Measurements from ENCODE around the gene MPZL1.

MPZL1 gene

DNA sequence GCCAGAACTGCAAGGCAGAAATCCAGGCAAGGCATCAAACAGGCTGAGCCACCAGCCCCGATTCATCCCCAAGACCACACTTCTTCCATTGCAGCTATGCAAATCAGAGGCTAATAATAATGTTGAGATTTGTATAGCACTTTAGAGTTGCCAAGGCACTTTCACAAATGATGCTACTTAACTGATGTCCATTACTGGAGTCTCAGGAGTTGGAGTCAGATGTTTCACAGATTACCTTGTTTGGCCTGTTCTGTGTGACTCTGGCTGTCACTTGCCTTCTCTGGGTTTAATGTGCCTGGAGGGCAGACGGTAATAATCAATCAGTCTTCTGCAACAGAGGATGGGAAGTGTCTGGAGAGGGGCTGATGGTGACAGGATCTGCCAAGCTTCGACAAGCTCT lies 40.8 kb upstream of the MPZL1 start:
- no peak overlapping the region for H3K27ac ChIP-seq (ENCODE audit: low read depth, low read length)
- H3K4me3 ChIP-seq (ENCODE audit: low read depth, low read length): no peak overlapping the region
- no peak overlapping the region for H3K9ac ChIP-seq (ENCODE audit: low read length)
- no peaks in the 10 kb centered on the region for H3K36me3 ChIP-seq (ENCODE audit: control insufficient read depth, insufficient read depth, low read length)
- no peaks in the 10 kb centered on the region for H3K27me3 ChIP-seq (ENCODE audit: control insufficient read depth, insufficient read depth, low read length)
- peaks cover 34% of the 10 kb centered on the region for H3K4me1 ChIP-seq (ENCODE audit: control insufficient read depth, insufficient read depth, low read length)
- H3K9me3 ChIP-seq (ENCODE audit: control insufficient read depth, insufficient read depth, low read depth, low read length): no peaks in the 10 kb centered on the region

DNA sequence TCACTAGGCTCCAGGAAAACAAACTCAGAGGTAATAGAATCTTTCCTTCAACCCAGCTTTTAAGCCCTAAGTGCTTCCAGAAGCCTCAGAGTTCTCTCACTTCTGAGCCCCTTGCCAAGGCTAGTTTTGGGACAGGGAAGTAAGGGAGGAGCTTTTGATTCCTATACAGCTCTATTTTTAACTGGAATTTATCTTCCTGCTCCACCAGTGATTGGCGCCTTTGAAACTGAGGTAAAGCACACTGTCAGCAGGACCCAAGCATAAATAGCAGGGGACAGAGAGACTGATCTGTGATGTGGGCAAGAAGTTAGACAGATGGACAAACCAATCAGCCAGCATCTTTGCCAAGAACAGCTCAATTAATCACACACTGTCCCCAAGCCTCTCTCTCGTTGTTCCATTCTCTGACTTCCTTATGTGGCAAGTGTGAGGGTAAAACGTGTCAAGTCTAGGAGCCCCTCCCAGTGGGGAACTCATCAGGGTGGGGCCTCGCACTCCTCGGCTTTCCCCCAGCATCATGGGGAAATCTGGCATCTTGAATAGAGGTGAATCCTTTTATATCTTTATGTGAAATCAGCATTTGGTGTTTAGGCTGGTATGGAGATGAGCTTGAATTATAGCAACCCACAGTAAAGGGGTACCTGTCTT lies 40.2 kb upstream of the MPZL1 start:
- H3K9me3 ChIP-seq (ENCODE audit: control insufficient read depth, insufficient read depth, low read depth, low read length): no peaks in the 10 kb centered on the region
- no peaks in the 10 kb centered on the region for H3K27me3 ChIP-seq (ENCODE audit: control insufficient read depth, insufficient read depth, low read length)
- peaks cover 39% of the 10 kb centered on the region for H3K4me1 ChIP-seq (ENCODE audit: control insufficient read depth, insufficient read depth, low read length)
- no peak overlapping the region for H3K27ac ChIP-seq (ENCODE audit: low read depth, low read length)
- no peak overlapping the region for H3K9ac ChIP-seq (ENCODE audit: low read length)
- no peak overlapping the region for H3K4me3 ChIP-seq (ENCODE audit: low read depth, low read length)
- no peaks in the 10 kb centered on the region for H3K36me3 ChIP-seq (ENCODE audit: control insufficient read depth, insufficient read depth, low read length)

GRCh38 chr1:167683226-167683625 lies 38.6 kb upstream of the MPZL1 start:
- Histone ChIP-seq H3K27ac (ENCODE audit: low read depth, low read length) (no peak overlapping the region), H3K27me3 (ENCODE audit: control insufficient read depth, insufficient read depth, low read length) (no peaks in the 10 kb centered on the region), H3K4me3 (ENCODE audit: low read depth, low read length) (no peak overlapping the region), H3K9ac (ENCODE audit: low read length) (peak overlapping the region; percentile 40), H3K36me3 (ENCODE audit: control insufficient read depth, insufficient read depth, low read length) (no peaks in the 10 kb centered on the region), H3K9me3 (ENCODE audit: control insufficient read depth, insufficient read depth, low read depth, low read length) (no peaks in the 10 kb centered on the region), H3K4me1 (ENCODE audit: control insufficient read depth, insufficient read depth, low read length) (peaks cover 41% of the 10 kb centered on the region)

DNA sequence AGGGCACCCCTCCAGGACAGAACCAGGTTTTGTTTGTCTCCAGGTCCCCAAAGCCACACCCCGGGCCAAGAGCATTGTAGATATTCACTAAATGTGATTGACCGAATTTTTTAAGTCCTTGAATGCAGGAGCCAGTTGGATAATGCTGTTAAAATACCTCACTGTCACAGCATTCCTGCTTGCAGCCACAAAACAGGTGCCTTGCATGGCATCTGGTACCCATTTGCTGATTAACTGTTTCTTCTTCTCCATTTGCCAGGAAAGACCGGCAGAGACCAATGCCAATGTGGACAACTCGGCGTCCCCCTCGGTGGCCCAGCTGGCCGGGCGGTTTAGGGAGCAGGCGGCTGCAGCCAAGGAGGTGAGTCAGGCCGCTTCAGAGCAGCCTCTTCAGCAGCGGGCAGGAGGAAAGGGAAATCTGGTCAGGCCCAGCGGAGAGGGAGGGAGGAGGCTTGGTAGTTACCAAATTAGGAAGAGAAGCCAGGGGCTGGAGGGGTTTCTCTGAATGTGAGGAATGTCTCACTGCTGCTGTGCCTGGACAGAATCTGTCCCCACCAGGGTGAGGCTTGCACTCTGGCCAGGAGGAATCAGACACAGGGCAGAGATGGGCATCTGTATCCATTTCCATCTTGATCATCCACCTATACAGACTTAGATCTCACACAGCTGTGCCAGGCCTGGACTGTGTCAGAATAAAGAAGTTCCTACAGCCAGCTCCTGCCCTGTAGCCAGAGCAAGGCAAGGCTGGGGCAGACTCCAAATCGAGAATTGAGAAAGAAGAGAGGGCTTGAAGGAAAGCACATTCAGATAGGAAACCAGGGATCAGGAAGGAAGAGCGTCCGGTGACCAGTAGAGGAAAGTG lies 37.9 kb upstream of the MPZL1 start:
- no peaks in the 10 kb centered on the region for H3K36me3 ChIP-seq (ENCODE audit: control insufficient read depth, insufficient read depth, low read length)

GRCh38 chr1:167685844-167686243 lies 35.9 kb upstream of the MPZL1 start:
- H3K4me3 ChIP-seq (ENCODE audit: low read depth, low read length): no peak overlapping the region
- peaks cover 41% of the 10 kb centered on the region for H3K4me1 ChIP-seq (ENCODE audit: control insufficient read depth, insufficient read depth, low read length)
- H3K36me3 ChIP-seq (ENCODE audit: control insufficient read depth, insufficient read depth, low read length): no peaks in the 10 kb centered on the region

More for the DNA sequence above, 37.9 kb upstream of the MPZL1 start:
- no peaks in the 10 kb centered on the region for H3K27me3 ChIP-seq (ENCODE audit: control insufficient read depth, insufficient read depth, low read length)
- H3K27ac ChIP-seq (ENCODE audit: low read depth, low read length): peak overlapping the region; percentile 21; the same call in 1 of the 2 replicates
- no peaks in the 10 kb centered on the region for H3K9me3 ChIP-seq (ENCODE audit: control insufficient read depth, insufficient read depth, low read depth, low read length)
- H3K4me3 ChIP-seq (ENCODE audit: low read depth, low read length): no peak overlapping the region; the same call in 1 of the 2 replicates
- H3K9ac ChIP-seq (ENCODE audit: low read length): peak overlapping the region; percentile 43
- H3K4me1 ChIP-seq (ENCODE audit: control insufficient read depth, insufficient read depth, low read length): peaks cover 41% of the 10 kb centered on the region

GRCh38 chr1:167687919-167688519 lies 33.8 kb upstream of the MPZL1 start:
- Histone ChIP-seq H3K27ac (ENCODE audit: low read depth, low read length) (no peak overlapping the region), H3K27me3 (ENCODE audit: control insufficient read depth, insufficient read depth, low read length) (no peaks in the 10 kb centered on the region), H3K9me3 (ENCODE audit: control insufficient read depth, insufficient read depth, low read depth, low read length) (no peaks in the 10 kb centered on the region), H3K4me1 (ENCODE audit: control insufficient read depth, insufficient read depth, low read length) (peaks cover 40% of the 10 kb centered on the region), H3K4me3 (ENCODE audit: low read depth, low read length) (no peak overlapping the region), H3K36me3 (ENCODE audit: control insufficient read depth, insufficient read depth, low read length) (no peaks in the 10 kb centered on the region), H3K9ac (ENCODE audit: low read length) (no peak overlapping the region)

More at GRCh38 chr1:167685844-167686243, 35.9 kb upstream of the MPZL1 start:
- Histone ChIP-seq H3K9me3 (ENCODE audit: control insufficient read depth, insufficient read depth, low read depth, low read length) (no peaks in the 10 kb centered on the region), H3K27ac (ENCODE audit: low read depth, low read length) (no peak overlapping the region), H3K27me3 (ENCODE audit: control insufficient read depth, insufficient read depth, low read length) (no peaks in the 10 kb centered on the region), H3K9ac (ENCODE audit: low read length) (no peak overlapping the region)

DNA sequence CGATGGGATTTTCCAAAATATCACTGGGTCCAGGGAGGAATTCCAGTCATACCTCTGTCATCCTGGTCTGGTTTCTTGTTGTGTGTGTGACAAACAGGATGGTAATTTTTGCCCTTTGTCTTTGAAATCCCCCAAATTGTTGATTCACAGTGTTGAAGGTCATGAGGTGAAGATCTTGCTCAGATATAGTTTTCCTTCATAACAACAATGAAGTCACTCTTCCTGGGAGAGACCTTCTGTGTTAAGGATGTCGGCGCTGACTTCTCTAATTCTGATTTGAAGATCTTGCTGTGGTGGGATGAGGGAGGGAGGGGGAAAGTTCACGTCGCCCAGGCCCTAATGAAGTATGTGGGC lies 32.2 kb upstream of the MPZL1 start:
- peaks cover 26% of the 10 kb centered on the region for H3K4me1 ChIP-seq (ENCODE audit: control insufficient read depth, insufficient read depth, low read length)
- no peak overlapping the region for H3K9ac ChIP-seq (ENCODE audit: low read length)
- no peak overlapping the region for H3K4me3 ChIP-seq (ENCODE audit: low read depth, low read length)
- H3K36me3 ChIP-seq (ENCODE audit: control insufficient read depth, insufficient read depth, low read length): no peaks in the 10 kb centered on the region
- H3K9me3 ChIP-seq (ENCODE audit: control insufficient read depth, insufficient read depth, low read depth, low read length): no peaks in the 10 kb centered on the region
- no peak overlapping the region for H3K27ac ChIP-seq (ENCODE audit: low read depth, low read length)
- no peaks in the 10 kb centered on the region for H3K27me3 ChIP-seq (ENCODE audit: control insufficient read depth, insufficient read depth, low read length)

GRCh38 chr1:167690053-167690452 lies 31.7 kb upstream of the MPZL1 start:
- H3K36me3 ChIP-seq (ENCODE audit: control insufficient read depth, insufficient read depth, low read length): no peaks in the 10 kb centered on the region
- H3K4me3 ChIP-seq (ENCODE audit: low read depth, low read length): no peak overlapping the region
- peaks cover 21% of the 10 kb centered on the region for H3K4me1 ChIP-seq (ENCODE audit: control insufficient read depth, insufficient read depth, low read length)
- H3K27me3 ChIP-seq (ENCODE audit: control insufficient read depth, insufficient read depth, low read length): no peaks in the 10 kb centered on the region
- H3K9me3 ChIP-seq (ENCODE audit: control insufficient read depth, insufficient read depth, low read depth, low read length): no peaks in the 10 kb centered on the region
- H3K9ac ChIP-seq (ENCODE audit: low read length): no peak overlapping the region
- no peak overlapping the region for H3K27ac ChIP-seq (ENCODE audit: low read depth, low read length)

DNA sequence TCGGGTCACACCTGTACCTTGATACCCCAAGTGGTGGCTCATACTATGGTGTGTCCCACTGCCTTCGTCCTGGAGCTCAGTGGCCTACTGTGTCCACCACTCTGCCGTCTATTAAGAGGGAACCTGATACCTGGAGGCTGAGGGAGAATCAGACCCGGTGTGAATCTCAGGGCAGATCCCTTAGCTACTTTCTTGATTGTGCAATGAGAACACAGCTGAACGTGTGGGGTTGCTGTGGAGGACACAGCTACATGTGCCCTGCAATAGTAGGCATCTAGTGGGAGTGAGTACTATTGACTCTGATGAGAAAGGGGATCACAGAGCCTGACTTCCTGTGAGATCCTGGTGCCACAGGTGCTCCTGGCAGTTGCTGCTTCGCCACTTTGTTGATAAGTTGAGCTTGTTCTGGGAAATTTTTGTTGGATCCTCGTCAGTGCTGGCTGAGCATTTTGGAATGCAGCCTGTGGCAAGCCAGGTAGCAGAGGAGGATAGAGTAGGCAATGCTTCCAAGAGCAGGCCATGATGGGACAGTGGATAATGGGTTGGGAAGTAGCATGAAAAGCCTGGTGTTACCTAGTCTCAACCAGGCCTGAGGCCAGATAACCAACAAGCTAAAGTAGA lies 28.2 kb upstream of the MPZL1 start:
- Histone ChIP-seq H3K27me3 (ENCODE audit: control insufficient read depth, insufficient read depth, low read length) (no peaks in the 10 kb centered on the region), H3K4me1 (ENCODE audit: control insufficient read depth, insufficient read depth, low read length) (no peaks in the 10 kb centered on the region; the same call in 1 of the 2 replicates), H3K9ac (ENCODE audit: low read length) (no peak overlapping the region), H3K27ac (ENCODE audit: low read depth, low read length) (no peak overlapping the region), H3K36me3 (ENCODE audit: control insufficient read depth, insufficient read depth, low read length) (no peaks in the 10 kb centered on the region), H3K4me3 (ENCODE audit: low read depth, low read length) (no peak overlapping the region), H3K9me3 (ENCODE audit: control insufficient read depth, insufficient read depth, low read depth, low read length) (no peaks in the 10 kb centered on the region)

GRCh38 chr1:167694691-167695090 lies 27.1 kb upstream of the MPZL1 start:
- Histone ChIP-seq H3K36me3 (ENCODE audit: control insufficient read depth, insufficient read depth, low read length) (no peaks in the 10 kb centered on the region), H3K4me1 (ENCODE audit: control insufficient read depth, insufficient read depth, low read length) (no peaks in the 10 kb centered on the region; the same call in 1 of the 2 replicates), H3K4me3 (ENCODE audit: low read depth, low read length) (no peak overlapping the region), H3K27me3 (ENCODE audit: control insufficient read depth, insufficient read depth, low read length) (no peaks in the 10 kb centered on the region), H3K9ac (ENCODE audit: low read length) (no peak overlapping the region), H3K9me3 (ENCODE audit: control insufficient read depth, insufficient read depth, low read depth, low read length) (no peaks in the 10 kb centered on the region), H3K27ac (ENCODE audit: low read depth, low read length) (no peak overlapping the region)

All from HUES6 (cell line).